GM19238 (cell line): ENCODE measurements around the gene TRAPPC11.

ENCODE experiments used
- DNase-seq: peaks from one replicate; pipeline ENCODE4 v3.0.0; 2011; ENCODE audit warnings: low spot score; ENCODE audit not compliant: insufficient read length

Gene TRAPPC11

DNA sequence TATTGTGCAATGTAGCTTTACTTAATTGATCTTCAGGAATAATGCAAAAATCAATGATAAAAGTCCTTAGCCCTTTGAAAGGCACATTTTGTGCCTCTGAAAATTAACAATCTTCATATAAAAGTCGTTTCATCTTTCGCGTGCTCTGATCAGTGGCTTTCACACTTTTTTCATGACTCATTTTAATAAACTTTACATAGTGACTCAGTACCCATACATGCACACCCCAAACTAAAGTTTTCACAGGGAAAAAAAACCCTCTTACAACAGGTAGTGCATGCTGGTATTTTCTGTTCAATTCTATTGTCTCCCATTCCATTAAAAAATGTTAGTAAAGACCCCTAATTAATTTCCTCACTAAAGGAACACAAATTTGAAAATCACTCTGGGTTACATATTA, 21.6 kb upstream of the TRAPPC11 start:
- no peak for DNase-seq

DNA sequence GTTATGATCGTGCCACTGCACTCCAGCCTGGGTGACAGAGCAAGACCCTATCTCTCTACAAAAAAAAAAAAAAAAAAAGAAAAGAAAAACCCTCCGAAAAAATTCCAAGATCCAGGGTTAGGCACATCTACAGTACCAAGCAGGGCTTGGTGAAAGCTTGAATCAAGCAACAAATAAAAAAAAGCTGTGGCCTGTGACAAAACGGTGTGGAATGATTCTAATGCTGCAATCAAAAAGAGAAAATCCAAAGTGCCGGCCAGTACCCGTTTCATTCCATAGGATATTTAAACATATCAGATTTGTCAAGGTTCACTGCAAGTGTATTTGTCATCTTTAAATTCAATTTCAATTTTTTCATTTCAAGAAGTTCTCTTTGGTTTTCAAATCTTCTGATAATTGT, 20.7 kb upstream of the TRAPPC11 start:
- DNase-seq: no peak

DNA sequence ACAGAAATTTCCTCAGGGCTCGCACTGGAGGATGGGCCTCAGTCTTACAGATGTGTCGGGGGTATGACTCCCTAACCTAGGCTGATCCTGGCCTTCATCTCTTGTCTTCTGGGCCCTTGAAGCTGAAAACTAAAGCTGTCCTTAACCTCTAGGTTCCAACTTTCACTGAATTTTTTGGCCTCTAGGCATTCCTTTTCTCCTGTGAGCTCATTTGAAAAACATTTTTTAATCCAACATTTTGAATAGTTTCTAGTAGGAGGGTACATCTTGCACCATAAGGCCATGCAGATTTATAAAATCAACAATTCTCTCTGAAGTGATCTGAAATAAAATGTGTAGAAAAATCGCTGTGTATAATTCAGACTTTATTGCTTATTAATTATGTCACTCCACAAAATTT, 19.8 kb upstream of the TRAPPC11 start:
- no peak for DNase-seq

DNA sequence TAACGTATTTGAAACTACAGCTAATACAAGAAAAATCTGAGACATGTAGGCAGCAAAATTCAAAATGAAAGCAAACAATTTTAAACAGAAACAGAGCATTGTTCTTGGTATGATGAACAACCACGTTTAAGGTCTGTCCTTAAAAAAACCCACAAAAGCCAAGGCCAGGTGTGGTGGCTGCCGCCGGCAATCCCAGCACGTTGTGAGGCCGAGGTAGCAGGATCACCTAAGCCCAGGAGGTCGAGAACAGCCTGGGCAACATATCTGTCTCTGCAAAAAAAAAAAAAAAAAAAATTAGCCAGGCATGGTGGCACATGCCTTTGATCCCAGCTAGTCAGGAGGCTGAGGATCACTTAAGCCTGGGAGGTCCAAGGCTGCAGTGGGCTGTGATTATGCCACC, 13.8 kb upstream of the TRAPPC11 start:
- DNase-seq: no peak

DNA sequence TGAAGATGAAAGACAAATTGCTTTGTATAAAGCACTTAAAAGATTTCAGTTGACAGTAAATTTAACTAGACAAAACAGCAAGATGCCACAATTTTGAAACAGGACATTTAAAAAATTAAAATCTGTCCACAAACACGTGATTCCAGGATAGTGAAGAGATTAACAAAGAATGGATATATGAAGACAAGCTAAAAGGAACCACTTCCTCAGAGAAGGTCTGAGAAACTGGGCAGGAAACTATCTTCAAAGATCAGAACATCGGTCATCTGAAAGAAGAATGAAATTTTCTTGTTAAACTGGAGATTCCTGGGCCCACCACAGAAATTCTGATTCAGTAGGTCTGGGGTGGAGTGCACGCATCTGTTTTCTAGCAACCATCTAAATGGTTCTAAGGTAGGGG, 1.5 kb upstream of the TRAPPC11 start:
- no peak for DNase-seq

DNA sequence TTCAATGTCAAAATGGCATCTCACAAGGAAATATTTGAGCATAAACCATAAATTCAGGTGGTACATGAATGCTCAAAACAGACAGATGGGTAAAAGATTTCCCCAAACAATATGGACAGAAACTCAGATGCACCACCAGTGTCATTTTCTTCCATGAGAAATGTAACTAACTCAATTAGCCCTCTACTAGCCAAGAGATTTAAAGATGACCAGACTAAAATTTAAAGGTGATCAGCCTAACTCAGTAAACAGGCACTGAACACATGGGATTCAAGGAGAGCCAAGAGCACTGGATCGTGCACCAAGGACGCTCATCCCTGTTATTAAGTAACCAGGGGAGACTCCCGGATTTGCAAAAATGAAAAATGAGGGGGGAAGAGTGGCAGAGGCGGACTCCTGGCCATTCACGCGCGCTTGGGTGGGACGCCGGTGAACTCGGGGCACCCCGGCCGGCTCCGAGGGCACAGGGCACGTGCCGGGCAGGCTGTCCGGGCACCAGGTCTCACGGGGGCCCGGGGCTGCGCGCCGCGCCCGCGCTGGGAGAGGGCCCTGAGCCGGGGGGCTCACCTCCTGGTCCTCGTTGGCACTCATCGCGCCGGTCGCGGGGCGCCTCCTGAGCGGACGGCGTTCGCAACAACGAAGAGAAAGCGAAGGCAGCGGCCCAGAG, 598 bp upstream of the TRAPPC11 start:
- DNase-seq: peak; percentile 19

DNA sequence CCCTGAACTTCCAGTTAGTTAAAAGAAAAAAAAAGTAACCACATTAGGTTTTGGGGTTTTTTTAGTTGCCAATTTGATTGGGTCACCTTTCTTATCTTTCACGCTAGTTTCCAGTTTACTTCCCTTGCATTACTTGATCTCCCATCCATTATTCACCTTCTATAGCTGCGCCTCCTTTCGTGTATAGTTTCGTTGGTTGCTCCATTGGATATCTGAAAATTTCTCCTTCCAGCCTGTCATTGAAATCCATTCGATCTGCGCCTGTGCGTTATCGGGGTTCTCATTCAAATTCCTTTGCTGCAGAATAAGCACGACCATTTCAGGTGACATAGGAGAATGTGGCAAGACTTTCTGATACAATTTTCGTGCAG, 764 bp downstream of the TRAPPC11 start:
- no peak for DNase-seq

DNA sequence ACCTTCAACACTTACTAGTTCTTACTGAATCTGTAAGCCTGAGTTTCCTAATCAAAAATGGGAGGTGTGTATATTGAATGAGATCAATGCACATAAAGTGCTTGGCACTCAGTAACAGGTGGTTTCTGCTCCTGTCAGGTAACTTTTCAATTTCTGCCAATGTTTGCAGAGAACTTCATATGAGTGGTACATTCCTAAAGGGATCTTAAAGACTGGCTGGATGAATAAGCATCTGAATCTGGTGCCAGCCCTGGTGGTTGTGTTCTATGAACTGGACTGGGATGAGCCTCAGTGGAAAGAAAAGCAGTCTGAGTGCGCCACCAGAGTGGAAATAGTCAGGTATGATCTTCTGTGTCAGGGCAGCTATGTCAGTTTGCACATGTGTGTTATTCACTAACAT, 7.0 kb downstream of the TRAPPC11 start:
- no peak for DNase-seq

DNA sequence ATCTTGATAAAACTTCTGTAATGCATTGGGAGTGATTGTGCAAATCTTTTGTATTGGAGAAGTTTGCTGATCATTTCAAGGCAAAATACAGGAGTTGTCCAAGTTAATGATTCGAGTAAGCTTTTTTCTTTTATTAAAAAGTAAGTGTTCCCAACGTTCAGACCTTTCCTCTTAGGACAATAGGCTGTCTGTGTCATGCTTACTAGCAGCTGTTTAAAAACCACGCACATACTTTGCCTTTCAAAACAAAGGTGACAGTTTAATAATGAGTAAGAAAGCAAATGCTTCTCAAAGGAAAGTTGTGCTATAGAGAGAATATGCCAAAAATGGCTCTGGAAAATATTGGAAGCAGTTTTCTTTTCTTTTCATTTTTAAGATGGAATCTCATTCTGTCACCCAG, 11.2 kb downstream of the TRAPPC11 start:
- no peak for DNase-seq

DNA sequence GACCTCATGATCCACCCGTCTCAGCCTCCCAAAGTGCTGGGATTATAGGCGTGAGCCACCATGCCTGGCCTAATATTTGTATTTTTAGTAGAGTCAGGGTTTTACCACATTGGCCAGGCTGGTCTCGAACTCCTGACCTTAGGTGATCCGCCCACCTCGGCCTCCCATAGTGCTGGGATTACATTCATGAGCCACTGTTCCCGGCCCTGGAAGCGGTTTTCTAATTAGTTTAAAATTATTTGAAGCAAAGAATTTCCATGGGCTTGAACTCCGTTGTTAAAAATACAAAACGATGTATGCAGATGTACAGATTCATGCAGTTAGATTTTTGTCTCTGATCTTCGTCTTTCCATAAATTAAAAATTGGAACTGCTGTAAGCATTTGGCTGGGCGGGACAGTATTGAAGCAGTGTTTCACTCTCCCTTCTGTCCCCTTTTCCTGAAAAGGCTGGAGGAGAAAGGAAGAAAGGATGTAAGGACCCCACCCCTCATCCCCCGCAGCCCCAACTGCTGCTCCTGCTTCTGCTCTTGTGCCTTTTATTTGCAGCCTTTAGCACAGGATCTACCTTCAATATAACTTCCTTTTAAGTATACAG, 12.0 kb downstream of the TRAPPC11 start:
- DNase-seq: no peak

DNA sequence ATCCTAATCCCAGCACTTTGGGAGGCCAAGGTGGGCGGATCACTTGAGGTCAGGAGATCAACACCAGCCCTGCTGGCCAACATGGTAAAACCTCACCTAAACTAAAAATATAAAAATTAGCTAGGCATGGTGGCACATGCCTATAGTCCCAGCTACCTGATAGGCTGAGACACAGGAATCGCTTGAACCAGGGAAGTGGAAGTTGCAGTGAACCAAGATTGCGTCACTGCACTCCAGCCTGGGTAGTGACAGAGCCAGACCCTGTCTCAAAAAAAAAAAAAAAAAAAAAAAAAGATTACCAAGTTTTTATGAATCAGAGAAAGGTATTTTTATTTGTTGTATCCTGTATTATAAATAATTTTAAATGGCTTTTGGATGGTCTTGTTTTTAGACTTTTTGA, 15.1 kb downstream of the TRAPPC11 start:
- no peak for DNase-seq

DNA sequence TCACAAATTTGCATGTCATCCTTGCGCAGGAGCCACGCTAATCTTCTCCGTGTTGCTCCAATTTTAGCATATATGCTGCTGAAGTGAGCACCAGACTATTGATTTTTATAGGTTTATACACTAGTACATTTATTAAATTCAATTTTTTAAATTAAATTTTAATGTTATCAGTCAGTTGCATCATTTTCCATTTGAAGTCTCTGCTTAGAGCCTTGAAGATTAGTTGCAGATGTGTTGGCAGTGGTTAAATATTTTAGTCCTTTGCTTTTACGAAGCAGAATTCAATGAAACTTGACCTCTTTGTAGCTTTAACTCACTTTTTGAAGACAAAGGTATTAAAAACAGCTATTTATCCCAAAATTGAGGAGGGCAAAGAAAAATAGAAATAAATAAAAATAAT, 16.5 kb downstream of the TRAPPC11 start:
- no peak for DNase-seq

DNA sequence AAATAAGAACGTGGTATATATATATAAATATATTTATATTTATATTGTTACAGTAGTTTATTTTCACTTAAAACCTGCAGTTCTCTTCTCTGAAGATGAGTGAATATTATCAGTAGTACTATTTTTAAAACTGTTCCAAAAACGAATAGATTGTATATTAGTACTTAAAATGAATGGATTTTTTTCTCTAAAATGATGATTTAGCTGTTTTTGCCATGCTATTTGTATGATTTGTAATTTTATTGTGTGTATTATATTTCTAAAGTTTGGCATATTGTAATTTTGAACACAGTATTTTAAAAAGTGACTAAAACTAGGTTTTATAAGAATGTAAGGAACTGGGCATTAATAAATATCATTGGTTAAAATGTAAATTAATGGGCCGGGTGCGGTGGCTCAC, 22.0 kb downstream of the TRAPPC11 start:
- no peak for DNase-seq

DNA sequence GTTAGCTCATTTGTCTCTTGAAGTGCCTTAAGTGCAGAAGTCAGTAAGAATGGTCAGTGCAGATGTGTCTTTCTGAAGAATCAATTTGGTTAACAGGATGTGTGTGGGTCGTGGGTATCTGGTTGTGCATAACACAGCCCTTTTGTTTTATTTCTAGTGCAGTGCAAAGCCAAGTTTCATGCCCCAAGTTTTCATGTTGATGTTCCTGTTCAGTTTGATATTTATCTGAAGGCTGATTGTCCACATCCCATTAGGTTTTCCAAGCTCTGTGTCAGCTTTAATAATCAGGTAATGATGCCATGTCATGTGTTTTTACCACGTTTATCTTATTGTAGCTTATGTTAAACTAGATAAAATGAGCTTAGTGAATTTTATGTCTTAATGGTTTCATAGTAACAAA, 27.4 kb downstream of the TRAPPC11 start:
- DNase-seq: no peak

DNA sequence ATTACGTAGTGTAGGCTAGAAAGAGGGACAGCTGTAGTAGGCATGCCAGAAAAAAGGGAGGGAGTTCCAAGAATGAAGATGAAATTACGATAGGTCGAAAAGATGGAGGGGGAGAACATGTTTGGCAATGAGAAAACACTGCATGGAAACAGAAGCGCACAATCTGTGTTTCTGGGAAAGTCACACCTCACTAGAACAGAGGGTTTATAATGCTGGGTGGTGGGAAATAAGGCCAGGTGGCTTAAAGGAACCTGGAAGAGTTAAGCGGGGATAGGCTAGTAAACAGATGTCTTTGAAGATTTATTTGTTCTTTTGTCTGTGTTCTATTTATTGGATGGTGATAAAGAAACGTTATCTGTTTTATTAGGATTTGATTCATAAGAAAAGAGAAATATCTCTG, 29.1 kb downstream of the TRAPPC11 start:
- no peak for DNase-seq

DNA sequence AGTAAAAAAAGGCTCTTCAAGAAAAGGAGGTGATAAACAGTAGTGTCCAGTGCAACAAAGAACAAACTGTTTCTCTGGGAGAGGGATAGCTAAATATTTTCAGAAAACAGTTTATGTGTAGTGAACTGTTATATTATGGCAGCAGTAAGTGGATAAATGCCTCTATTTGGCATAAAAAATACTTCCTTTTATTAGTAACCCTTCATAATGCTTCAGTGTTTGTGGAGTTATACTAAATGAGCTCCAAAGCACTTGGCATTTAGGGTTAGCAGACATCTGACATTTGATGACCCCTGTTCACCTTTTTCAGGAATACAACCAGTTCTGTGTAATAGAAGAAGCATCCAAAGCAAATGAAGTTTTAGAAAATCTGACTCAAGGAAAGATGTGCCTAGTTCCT, 31.9 kb downstream of the TRAPPC11 start:
- DNase-seq: no peak

DNA sequence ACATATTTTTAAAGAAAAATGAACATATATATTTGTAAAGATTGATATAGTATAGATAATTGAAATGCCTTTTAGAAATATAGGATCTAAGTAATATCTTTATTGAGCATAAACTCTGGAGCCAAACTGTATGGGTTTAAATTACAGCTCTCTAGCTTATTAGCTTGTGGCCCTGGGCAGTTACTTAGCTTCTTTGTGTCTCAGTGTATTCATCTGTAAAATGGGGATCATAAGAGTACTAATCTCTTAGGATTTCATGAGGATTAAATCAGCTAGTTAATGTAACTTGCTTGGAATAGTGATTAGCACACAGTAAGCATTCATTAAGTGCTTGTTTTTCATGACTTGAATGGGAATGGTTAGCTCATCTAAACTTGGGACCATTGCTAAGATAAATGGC, 32.8 kb downstream of the TRAPPC11 start:
- no peak for DNase-seq

DNA sequence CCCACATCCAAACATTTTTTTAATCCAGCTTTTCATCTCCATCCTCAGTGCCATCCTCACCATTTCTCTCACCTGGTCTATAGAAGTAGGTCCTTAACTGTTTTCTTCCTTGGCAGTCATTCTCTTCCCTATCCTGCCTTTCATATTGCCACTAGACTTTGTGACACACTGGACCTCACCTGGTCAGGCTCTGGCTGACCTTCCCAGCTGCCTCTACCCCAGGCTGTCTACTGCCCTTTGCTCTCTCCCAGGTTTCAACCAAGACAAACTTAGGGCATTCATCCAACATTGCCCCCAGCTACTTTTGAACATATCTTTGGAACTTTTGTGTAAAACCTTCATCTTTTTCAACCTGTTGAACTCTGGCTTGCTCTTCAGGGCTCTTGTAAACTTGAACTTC, 39.8 kb downstream of the TRAPPC11 start:
- no peak for DNase-seq

DNA sequence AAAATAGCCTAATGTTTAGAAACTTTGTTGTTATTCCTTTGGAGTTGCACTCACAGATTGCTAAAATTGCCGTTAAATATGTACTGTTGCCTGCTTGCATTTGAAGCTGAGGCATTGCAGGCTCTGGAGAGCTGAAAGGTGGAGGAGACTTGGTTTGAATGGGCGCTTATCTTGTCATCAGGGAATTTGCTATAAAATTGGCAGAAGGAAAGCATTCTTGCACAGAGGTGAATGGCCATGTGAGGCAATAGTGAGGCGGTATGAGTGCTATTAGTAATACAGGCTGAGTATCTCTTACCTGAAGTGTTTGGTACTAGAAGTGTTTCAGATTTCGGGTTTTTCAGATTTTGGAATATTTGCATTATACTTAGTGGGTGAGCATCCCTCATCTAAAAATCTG, 41.3 kb downstream of the TRAPPC11 start:
- DNase-seq: no peak

DNA sequence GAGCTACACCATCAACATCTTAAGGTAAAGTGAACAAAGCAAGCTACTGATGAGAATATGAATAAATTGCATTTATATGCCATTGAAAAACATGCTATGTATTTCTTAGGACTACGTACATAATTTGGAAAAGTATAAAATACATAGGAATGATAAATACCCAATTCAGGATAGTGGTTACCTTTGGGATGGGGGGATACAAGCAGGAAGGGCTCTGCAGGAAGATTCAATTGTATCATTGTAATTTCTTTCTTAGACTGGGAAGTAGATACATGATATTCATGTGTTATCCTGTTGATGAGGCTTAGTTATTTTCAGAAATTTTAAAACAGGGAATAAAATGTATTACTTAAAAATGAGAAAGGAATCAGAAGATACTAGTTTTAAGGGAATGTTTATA, 43.4 kb downstream of the TRAPPC11 start:
- DNase-seq: no peak

DNA sequence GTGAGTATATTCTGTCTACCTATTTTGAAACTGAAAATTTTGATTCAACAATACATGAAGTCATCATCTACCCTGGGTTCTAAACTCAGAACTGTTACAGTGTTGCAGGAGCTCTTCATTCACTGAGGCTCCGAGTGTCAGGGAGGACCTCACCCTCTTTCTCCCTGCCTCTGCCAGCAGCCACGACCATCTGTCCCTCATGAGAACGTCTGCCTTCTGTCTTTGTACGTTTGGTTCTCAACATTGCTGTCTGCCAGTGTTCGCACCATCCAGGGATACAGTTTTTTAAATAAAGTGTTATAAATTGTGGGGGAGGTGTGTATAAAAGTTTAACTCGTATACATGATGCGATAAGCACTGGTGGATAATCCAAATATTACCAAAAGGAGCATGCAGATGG, 55.5 kb downstream of the TRAPPC11 start:
- no peak for DNase-seq

DNA sequence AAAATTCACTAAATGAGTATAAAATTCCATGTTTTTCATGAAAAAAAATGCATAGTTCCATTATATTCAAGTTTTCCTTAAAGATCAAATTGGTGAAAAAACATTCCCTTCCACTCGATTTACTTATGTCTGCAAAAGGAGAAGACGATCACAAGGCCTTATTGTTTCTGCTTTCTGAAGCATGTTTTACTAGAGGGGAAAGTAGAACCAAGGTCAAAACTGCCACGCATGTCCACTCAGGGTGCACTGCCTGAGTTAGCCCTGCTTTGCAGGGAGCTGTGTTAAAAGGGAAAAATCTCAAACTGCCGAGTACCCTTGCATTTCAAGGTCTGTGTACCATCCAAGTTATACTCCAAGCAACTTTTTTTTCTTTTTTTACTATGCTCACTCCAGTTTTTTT, 57.2 kb downstream of the TRAPPC11 start:
- DNase-seq: no peak

DNA sequence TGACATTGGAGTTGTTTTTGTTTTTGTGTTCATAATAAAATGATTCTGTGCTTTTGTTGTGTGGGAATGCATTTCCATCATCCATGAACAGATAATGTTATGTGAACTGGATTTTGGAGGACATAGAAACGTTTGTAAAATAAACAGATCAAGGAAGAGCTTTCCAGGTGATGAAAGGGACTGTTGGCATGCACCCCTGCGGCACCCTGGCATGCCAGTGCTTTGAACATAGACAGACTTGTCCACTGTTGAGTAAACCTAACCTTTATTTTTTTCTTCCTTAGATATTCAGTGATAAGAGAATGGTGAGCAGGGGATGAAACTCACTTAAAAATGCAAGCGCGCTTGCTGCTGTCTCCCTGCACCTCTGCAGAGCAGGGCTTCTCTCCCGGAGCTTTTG, 59.8 kb downstream of the TRAPPC11 start:
- no peak for DNase-seq
